OCI-LY7 (cell line): Measurements from ENCODE around the gene ARHGAP26. TPM values are rescaled to one million over a fixed set of nuclear protein-coding genes. Genes with fewer than 3 reads are reported as not detected.
A peak's percentile ranks its signal among the peaks of the same experiment; 100 is the strongest.

Experiments used
- BruUV-seq: library from RNA; stranded (reverse); fragments of 400-500 nt; replicated peaks from 2 replicates; lab custom pipeline; 2021; lab: Mats Ljungman, UMichigan
- CTCF ChIA-PET: fragments of 300-600 bp; sonication (Branson Sonifier 250); formaldehyde crosslinking; loops from one replicate; lab custom pipeline; 2022; ENCODE audit warnings: antibody characterized with exemption; ENCODE audit not compliant: unreplicated experiment; lab: Charles Lee
- POLR2A ChIA-PET: fragments of 300-600 bp; sonication (Branson Sonifier 250); formaldehyde crosslinking; loops from one replicate; lab custom pipeline; 2022; ENCODE audit warnings: antibody characterized with exemption; lab: Charles Lee
- DNase-seq: peaks from one replicate; pipeline ENCODE4 v3.0.0-alpha.2; 2015; ENCODE audit warnings: low spot score
- H2AFZ ChIP-seq: fragments of 200-600 bp; sonication (generic), shearing (Covaris generic); 2 replicates; pipeline ENCODE4 v1.6.1; 2014; ENCODE audit warnings: mild to moderate bottlenecking, antibody characterized with exemption, low read length, moderate library complexity
- H3K27ac ChIP-seq: fragments of 200-600 bp; sonication (generic); 2 replicates; pipeline ENCODE4 v1.5.1; 2014; ENCODE audit warnings: mixed run types, low read depth, mild to moderate bottlenecking, moderate library complexity, low read length, inconsistent platforms; ENCODE audit not compliant: poor library complexity, severe bottlenecking
- H3K36me3 ChIP-seq: fragments of 200-600 bp; sonication (generic); 2 replicates; pipeline ENCODE4 v1.6.1; 2014; ENCODE audit warnings: mild to moderate bottlenecking, antibody characterized with exemption, low read length, moderate library complexity, mixed read lengths; ENCODE audit not compliant: insufficient read depth
- H3K4me1 ChIP-seq: fragments of 200-600 bp; sonication (generic); 2 replicates; pipeline ENCODE4 v1.5.1; 2014; ENCODE audit warnings: mild to moderate bottlenecking, low read length; ENCODE audit not compliant: insufficient read depth, poor library complexity, severe bottlenecking
- H3K4me2 ChIP-seq: fragments of 200-600 bp; sonication (generic); 2 replicates; pipeline ENCODE4 v1.6.1; 2014; ENCODE audit warnings: mild to moderate bottlenecking, low read length
- H3K4me3 ChIP-seq: fragments of 200-600 bp; sonication (generic); 2 replicates; pipeline ENCODE4 v1.5.1; 2014; ENCODE audit warnings: mild to moderate bottlenecking, low read depth, low read length; ENCODE audit not compliant: poor library complexity, severe bottlenecking
- H3K79me2 ChIP-seq: fragments of 200-600 bp; sonication (generic); 2 replicates; pipeline ENCODE4 v1.6.1; 2016; ENCODE audit warnings: low read depth, mild to moderate bottlenecking, low read length, moderate library complexity, mixed read lengths; ENCODE audit not compliant: insufficient read depth
- H3K9me2 ChIP-seq: fragments of 200-600 bp; sonication (generic); 2 replicates; pipeline ENCODE4 v1.6.1; 2016; ENCODE audit warnings: mild to moderate bottlenecking, low read length, mixed read lengths; ENCODE audit not compliant: insufficient read depth
- H3K9me3 ChIP-seq: fragments of 200-600 bp; sonication (generic); 2 replicates; pipeline ENCODE4 v1.6.1; 2014; ENCODE audit warnings: mild to moderate bottlenecking, mixed run types, low read length, mixed read lengths
- H4K20me1 ChIP-seq: fragments of 200-600 bp; sonication (generic); 2 replicates; pipeline ENCODE4 v1.6.1; 2014; ENCODE audit warnings: mild to moderate bottlenecking, antibody characterized with exemption, low read length, moderate library complexity, mixed read lengths; ENCODE audit not compliant: insufficient read depth
- EZH2phosphoT487 ChIP-seq: fragments of 200-600 bp; sonication (generic); IDR thresholded peaks from 2 replicates; pipeline ENCODE4 v1.6.1; 2018; ENCODE audit warnings: low read depth, borderline replicate concordance, mild to moderate bottlenecking, mixed run types, antibody characterized with exemption, low read length, moderate library complexity, mixed read lengths
- intact Hi-C: fragments of 100-400 bp; cut with micrococcal nuclease; formaldehyde crosslinking; loops from one replicate; pipeline ENCODE4 v1.10.0; 2022; ENCODE audit not compliant: unreplicated experiment
- total RNA-seq, 2 experiments: library from RNA; depleted of rRNA in 1 of 2; stranded (reverse); fragments of >200 nt in 1 of 2; shearing (Covaris generic) in 1 of 2; gene quantifications; 2 replicates each; pipeline ENCODE4 v1.2.3, GENCODE V29; 2014 to 2022
- TF ChIP-seq, protein P1 (sequence below): fragments of 200-600 bp; sonication (generic); conservative IDR thresholded peaks from 2 replicates; pipeline ENCODE4 v1.5.1; 2014; ENCODE audit warnings: mild to moderate bottlenecking, antibody characterized with exemption, low read length, moderate library complexity, mixed read lengths

The ARHGAP26 gene
- total RNA-seq, 2 experiments from 2014 or later = 7.0 to 19.1 TPM

DNA sequence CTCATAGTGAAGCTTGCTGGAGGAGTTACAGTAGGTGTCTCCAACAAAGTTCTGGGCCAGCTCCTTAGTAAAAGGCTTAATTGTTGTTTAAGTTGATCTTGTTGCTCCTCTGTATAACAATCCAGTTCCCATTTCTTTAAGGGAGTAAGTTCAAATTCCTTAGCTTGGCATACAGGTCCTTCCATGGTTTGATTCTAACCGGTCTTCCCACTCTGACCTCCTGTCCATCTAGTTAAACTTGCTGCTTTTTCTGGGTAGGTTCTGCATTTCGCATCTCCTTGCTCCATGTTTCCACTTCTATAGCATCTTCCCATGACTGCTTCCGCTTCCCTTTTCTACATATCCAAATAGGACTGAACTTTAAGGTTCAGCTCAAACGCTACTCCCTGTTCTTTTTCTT lies 95.5 kb downstream of the ARHGAP26 start:
- no peak overlapping the region for H2AFZ ChIP-seq
- no peak for TF ChIP-seq EZH2phosphoT487
- TF ChIP-seq, protein P1, sequence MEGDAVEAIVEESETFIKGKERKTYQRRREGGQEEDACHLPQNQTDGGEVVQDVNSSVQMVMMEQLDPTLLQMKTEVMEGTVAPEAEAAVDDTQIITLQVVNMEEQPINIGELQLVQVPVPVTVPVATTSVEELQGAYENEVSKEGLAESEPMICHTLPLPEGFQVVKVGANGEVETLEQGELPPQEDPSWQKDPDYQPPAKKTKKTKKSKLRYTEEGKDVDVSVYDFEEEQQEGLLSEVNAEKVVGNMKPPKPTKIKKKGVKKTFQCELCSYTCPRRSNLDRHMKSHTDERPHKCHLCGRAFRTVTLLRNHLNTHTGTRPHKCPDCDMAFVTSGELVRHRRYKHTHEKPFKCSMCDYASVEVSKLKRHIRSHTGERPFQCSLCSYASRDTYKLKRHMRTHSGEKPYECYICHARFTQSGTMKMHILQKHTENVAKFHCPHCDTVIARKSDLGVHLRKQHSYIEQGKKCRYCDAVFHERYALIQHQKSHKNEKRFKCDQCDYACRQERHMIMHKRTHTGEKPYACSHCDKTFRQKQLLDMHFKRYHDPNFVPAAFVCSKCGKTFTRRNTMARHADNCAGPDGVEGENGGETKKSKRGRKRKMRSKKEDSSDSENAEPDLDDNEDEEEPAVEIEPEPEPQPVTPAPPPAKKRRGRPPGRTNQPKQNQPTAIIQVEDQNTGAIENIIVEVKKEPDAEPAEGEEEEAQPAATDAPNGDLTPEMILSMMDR = no peak
- H3K79me2 ChIP-seq = no peaks in the 10 kb centered on the region
- H3K27ac ChIP-seq = no peak overlapping the region
- H3K4me1 ChIP-seq = no peaks in the 10 kb centered on the region
- DNase-seq = no peak
- H4K20me1 ChIP-seq = peaks cover 7% of the 10 kb centered on the region; the same call in 1 of the 2 replicates
- H3K36me3 ChIP-seq = no peaks in the 10 kb centered on the region
- H3K9me2 ChIP-seq = no peaks in the 10 kb centered on the region
- H3K4me2 ChIP-seq = no peak overlapping the region
- BruUV-seq = no TSS peak
- POLR2A ChIA-PET = no interaction called here
- H3K4me3 ChIP-seq = no peak overlapping the region
- CTCF ChIA-PET = no interaction called here
- no peaks in the 10 kb centered on the region for H3K9me3 ChIP-seq
- intact Hi-C loops = no loop called here

DNA sequence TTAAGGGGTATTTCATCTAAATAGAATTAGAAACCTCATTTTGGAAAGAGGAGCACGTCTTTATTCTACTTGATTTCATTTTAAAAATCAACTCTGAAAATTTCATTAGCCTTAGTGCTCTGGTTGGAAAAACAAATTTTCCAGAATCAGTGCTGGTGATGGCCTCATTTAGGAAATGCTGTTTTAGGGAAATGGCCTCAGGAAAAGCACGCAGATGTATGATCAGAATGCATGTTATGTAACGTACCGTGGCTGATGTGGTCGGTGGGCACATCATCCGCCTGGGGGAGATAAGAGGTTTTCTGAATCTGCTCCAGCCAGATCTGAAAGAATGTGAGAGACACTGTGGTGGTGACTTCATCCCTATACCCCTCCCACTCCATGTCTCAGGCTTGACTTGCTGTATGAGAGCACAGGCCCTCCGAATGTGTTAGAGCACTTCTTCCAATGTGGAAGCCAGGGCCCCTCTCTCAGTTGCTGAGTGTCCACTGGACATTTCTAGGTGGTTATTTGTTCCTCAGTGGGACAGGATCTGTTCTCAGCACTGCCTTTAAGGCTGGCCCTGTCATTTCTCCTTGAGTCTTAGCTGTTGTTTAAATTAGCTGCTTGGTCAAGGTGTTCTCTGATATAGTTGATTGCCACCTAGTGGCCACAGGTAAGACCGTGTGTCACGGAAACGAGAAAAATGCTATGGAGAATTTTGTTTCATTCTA lies 96.5 kb downstream of the ARHGAP26 start:
- Histone ChIP-seq H2AFZ (no peak overlapping the region), H3K27ac (no peak overlapping the region), H3K36me3 (no peaks in the 10 kb centered on the region), H3K9me3 (no peaks in the 10 kb centered on the region), H3K4me2 (no peak overlapping the region), H3K4me1 (no peaks in the 10 kb centered on the region), H3K4me3 (no peak overlapping the region), H3K9me2 (no peaks in the 10 kb centered on the region), H3K79me2 (no peaks in the 10 kb centered on the region), H4K20me1 (peaks cover 7% of the 10 kb centered on the region; the same call in 1 of the 2 replicates)
- TF ChIP-seq EZH2phosphoT487 = no peak
- TF ChIP-seq, protein P1 = peak; percentile 84
- intact Hi-C loops = loop anchor here (1.0 kb wide), 3 partner anchors 96 to 149 kb away; partner anchors contain the start of gene ARHGAP26
- BruUV-seq = no TSS peak
- CTCF ChIA-PET = interaction anchor here (0.5 to 1.0 kb wide), 4 partner anchors 13 to 97 kb away, joined by 3 to 7 read pairs (median 3); partner anchors contain the start of gene ARHGAP26
- POLR2A ChIA-PET = interaction anchor here (0.7 kb wide), 1 partner anchor 12 kb away, joined by 3 read pairs; no protein-coding TSS in a partner anchor
- DNase-seq = peak; percentile 77

DNA sequence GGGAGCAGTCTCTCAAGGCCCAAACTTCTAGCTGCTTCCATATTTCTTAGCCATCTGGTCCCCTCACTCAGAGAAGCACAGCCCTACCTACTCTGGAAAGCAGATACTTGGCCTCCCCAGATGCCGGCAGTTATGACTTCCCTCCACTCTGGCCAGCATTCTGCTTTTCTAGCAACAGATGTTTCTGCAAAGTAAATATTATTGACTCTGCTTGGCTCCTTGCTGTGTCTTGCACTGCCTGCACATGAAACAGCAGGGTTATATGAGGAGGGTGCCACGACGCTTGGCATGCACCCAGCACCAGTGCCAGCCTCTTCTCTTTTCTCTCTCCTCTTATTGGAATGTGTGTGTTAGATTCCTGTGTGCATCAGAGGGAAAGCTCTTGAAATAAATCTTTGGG lies 99.7 kb downstream of the ARHGAP26 start:
- intact Hi-C loops = no loop called here
- Histone ChIP-seq H3K9me3 (no peaks in the 10 kb centered on the region), H3K4me3 (no peak overlapping the region), H3K79me2 (no peaks in the 10 kb centered on the region), H3K27ac (no peak overlapping the region), H3K4me1 (no peaks in the 10 kb centered on the region), H2AFZ (no peak overlapping the region), H3K4me2 (no peak overlapping the region), H4K20me1 (peaks cover 3% of the 10 kb centered on the region; the same call in 1 of the 2 replicates), H3K36me3 (no peaks in the 10 kb centered on the region), H3K9me2 (no peaks in the 10 kb centered on the region)
- no peak for DNase-seq
- no TSS peak for BruUV-seq
- TF ChIP-seq, protein P1 = no peak
- TF ChIP-seq EZH2phosphoT487 = no peak
- ChIA-PET CTCF (no interaction called here), POLR2A (interaction anchor here (0.5 kb wide), 1 partner anchor 43 kb away, joined by 3 read pairs; no protein-coding TSS in a partner anchor)
